Activated naive CD4-positive, alpha-beta T cell treated with anti-CD3 and anti-CD28 coated beads, Interleukin-2, amount 10 ng/mL, durations not matched to agents 7 days and 5 days (primary cell): Measurements from ENCODE around the gene SRRD.
A peak's percentile ranks its signal among the peaks of the same experiment; 100 is the strongest.
"Not testable (repeated sequence)": the region's sequence is repeated elsewhere in the genome, so short reads cannot be mapped to it uniquely, and the experiment has no call there.

ENCODE experiments used
- CTCF ChIA-PET: fragments of 350-600 bp; sonication (Branson Sonifier 250); formaldehyde crosslinking; loops from one replicate; lab custom pipeline; 2021; ENCODE audit warnings: antibody characterized with exemption; lab: Charles Lee
- DNase-seq: peaks from one replicate; pipeline ENCODE4 v3.0.0-alpha.2; 2020
- H3K27ac Mint-ChIP-seq: one replicate; pipeline ENCODE4 v1.8.0; 2021; ENCODE audit warnings: mild to moderate bottlenecking, moderate library complexity, mixed read lengths
- H3K27me3 Mint-ChIP-seq: one replicate; pipeline ENCODE4 v1.8.0; 2021; ENCODE audit warnings: mild to moderate bottlenecking, mixed read lengths
- H3K36me3 Mint-ChIP-seq: one replicate; pipeline ENCODE4 v1.8.0; 2021; ENCODE audit warnings: mixed read lengths
- H3K4me1 Mint-ChIP-seq: one replicate; pipeline ENCODE4 v1.8.0; 2021; ENCODE audit warnings: mixed read lengths
- H3K4me3 Mint-ChIP-seq: one replicate; pipeline ENCODE4 v1.8.0; 2021; ENCODE audit warnings: mild to moderate bottlenecking, moderate library complexity, mixed read lengths
- H3K9me3 Mint-ChIP-seq: one replicate; pipeline ENCODE4 v1.8.0; 2021; ENCODE audit warnings: mixed read lengths

Gene SRRD

DNA sequence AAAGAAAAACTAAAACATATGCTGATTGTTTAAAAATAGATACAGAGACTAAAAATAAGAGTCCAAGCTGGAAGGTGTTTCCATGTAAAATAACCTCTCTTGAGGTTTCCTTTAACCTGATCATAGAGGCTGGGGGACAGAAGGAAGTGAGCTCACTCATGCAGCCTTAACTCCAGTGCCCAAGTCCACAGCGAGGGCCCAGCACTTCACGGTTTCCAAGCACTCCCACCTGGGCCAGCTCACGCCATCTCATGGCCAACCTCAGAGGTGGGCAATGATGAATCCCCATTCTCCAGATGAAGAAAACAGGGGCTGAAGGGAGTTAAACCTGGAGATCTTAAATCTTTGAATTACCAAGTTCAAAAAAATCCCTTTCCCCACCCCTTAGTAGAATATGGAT, 43.5 kb downstream of the SRRD start:
- Mint-ChIP-seq H3K27me3 (no peaks in the 10 kb centered on the region), H3K4me3 (no peak overlapping the region), H3K36me3 (peaks cover 35% of the 10 kb centered on the region), H3K9me3 (no peaks in the 10 kb centered on the region), H3K27ac (no peak overlapping the region), H3K4me1 (no peaks in the 10 kb centered on the region)
- no peak for DNase-seq
- CTCF ChIA-PET: no interaction called here

- Mint-ChIP-seq H3K9me3 (no peaks in the 10 kb centered on the region), H3K27ac (no peak overlapping the region), H3K4me1 (peaks cover 1% of the 10 kb centered on the region), H3K27me3 (no peaks in the 10 kb centered on the region), H3K36me3 (peaks cover 41% of the 10 kb centered on the region), H3K4me3 (no peak overlapping the region)
- CTCF ChIA-PET: no interaction called here
- DNase-seq: no peak
Observed at GRCh38 chr22:26527574-26528465, 44.1 kb downstream of the SRRD start.

GRCh38 chr22:26528518-26528917, 44.8 kb downstream of the SRRD start:
- CTCF ChIA-PET, H3K4me3 Mint-ChIP-seq: not testable (repeated sequence)
- peaks cover 42% of the 10 kb centered on the region for H3K36me3 Mint-ChIP-seq

GRCh38 chr22:26529345-26529744, 45.7 kb downstream of the SRRD start:
- CTCF ChIA-PET: no interaction called here
- H3K36me3 Mint-ChIP-seq: peaks cover 44% of the 10 kb centered on the region
- H3K27me3 Mint-ChIP-seq: no peaks in the 10 kb centered on the region
- no peak for DNase-seq
- no peak overlapping the region for H3K27ac Mint-ChIP-seq
- no peak overlapping the region for H3K4me3 Mint-ChIP-seq
- no peaks in the 10 kb centered on the region for H3K9me3 Mint-ChIP-seq
- peaks cover 2% of the 10 kb centered on the region for H3K4me1 Mint-ChIP-seq

More at GRCh38 chr22:26528518-26528917, 44.8 kb downstream of the SRRD start:
- H3K4me1 Mint-ChIP-seq, H3K9me3 Mint-ChIP-seq, DNase-seq, H3K27me3 Mint-ChIP-seq, H3K27ac Mint-ChIP-seq: not testable (repeated sequence)

DNA sequence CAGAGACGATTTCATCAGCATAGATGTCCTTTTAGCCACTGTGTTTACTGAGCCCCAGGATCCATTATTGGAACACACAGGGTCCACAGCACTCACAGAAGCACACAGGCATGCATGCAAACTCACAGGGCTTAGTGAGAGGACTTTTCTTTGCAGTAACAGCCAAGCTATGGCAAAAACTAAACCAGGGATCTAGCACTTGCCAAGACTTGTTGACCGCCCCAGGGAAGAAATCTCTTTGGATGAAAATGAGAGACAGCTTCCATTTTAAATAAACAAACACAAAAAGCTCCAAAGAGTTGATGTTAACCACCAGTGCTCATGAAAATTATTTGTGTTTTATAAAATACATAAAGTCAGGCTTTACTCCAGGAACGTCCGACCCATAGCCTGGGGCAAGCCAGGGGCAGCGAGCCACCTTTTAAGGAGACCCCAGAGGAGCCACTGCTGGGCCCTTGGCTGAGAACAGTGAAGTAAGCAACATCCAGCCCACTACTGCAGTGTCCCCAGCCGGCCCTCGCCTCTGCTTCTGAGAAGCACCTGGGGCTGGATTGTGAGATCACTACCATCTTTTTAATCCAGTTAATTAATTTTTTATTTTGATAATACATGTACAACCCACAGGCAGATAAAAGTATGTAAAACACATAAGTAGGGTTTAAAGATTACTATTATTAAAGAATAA, 50.6 kb downstream of the SRRD start:
- Mint-ChIP-seq H3K4me3 (no peak overlapping the region), H3K27me3 (no peaks in the 10 kb centered on the region), H3K36me3 (peaks cover 39% of the 10 kb centered on the region), H3K9me3 (no peaks in the 10 kb centered on the region), H3K4me1 (peaks cover 4% of the 10 kb centered on the region), H3K27ac (no peak overlapping the region)
- CTCF ChIA-PET: no interaction called here
- no peak for DNase-seq

GRCh38 chr22:26534874-26535602, 51.4 kb downstream of the SRRD start:
- Mint-ChIP-seq H3K9me3 (no peaks in the 10 kb centered on the region), H3K4me1 (peaks cover 4% of the 10 kb centered on the region), H3K27ac (no peak overlapping the region), H3K36me3 (peaks cover 39% of the 10 kb centered on the region), H3K27me3 (no peaks in the 10 kb centered on the region), H3K4me3 (no peak overlapping the region)
- DNase-seq: no peak
- CTCF ChIA-PET: no interaction called here

GRCh38 chr22:26535603-26535908, 51.9 kb downstream of the SRRD start:
- CTCF ChIA-PET: no interaction called here
- DNase-seq: no peak
- H3K4me3 Mint-ChIP-seq: no peak overlapping the region
- H3K27me3 Mint-ChIP-seq: no peaks in the 10 kb centered on the region
- peaks cover 40% of the 10 kb centered on the region for H3K36me3 Mint-ChIP-seq
- H3K9me3 Mint-ChIP-seq: no peaks in the 10 kb centered on the region
- no peak overlapping the region for H3K27ac Mint-ChIP-seq
- peaks cover 4% of the 10 kb centered on the region for H3K4me1 Mint-ChIP-seq

- Mint-ChIP-seq H3K4me1 (peaks cover 4% of the 10 kb centered on the region), H3K27me3 (no peaks in the 10 kb centered on the region), H3K36me3 (peaks cover 37% of the 10 kb centered on the region), H3K4me3 (no peak overlapping the region), H3K27ac (no peak overlapping the region), H3K9me3 (no peaks in the 10 kb centered on the region)
- DNase-seq: no peak
- CTCF ChIA-PET: interaction anchor here (0.7 kb wide), 1 partner anchor 33 kb away, joined by 3 read pairs; no protein-coding TSS in a partner anchor
Observed at GRCh38 chr22:26536056-26536761, 52.5 kb downstream of the SRRD start.

- CTCF ChIA-PET: interaction anchor here (0.7 kb wide), 1 partner anchor 34 kb away, joined by 3 read pairs; no protein-coding TSS in a partner anchor
- peaks cover 4% of the 10 kb centered on the region for H3K4me1 Mint-ChIP-seq
- DNase-seq: no peak
- peaks cover 33% of the 10 kb centered on the region for H3K36me3 Mint-ChIP-seq
- no peak overlapping the region for H3K4me3 Mint-ChIP-seq
- no peaks in the 10 kb centered on the region for H3K27me3 Mint-ChIP-seq
- H3K9me3 Mint-ChIP-seq: no peaks in the 10 kb centered on the region
- H3K27ac Mint-ChIP-seq: no peak overlapping the region
Observed at GRCh38 chr22:26536762-26537134, 53.1 kb downstream of the SRRD start.

DNA sequence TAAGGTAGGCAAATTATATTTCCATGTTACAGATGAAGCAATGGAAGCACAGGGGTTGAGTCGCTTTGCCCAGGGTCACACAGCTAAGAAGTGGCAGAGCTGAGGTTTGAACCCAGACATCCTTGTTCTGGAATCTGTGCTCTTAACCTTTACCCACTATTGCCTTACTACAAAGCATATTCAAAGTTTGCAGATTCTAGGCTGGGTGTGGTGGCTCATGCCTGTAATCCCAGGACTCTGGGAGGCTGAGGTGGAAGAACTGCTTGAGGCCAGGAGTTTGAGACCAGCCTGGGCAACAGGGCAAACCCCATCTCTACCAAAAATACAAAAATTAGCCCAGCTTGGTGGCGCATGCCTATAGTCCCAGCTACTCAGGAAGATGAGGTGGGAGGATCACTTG, 56.4 kb downstream of the SRRD start:
- Mint-ChIP-seq H3K36me3 (peaks cover 23% of the 10 kb centered on the region), H3K27ac (no peak overlapping the region), H3K4me1 (peaks cover 24% of the 10 kb centered on the region)

GRCh38 chr22:26541167-26541819, 57.6 kb downstream of the SRRD start:
- H3K27ac Mint-ChIP-seq: no peak overlapping the region
- H3K9me3 Mint-ChIP-seq: no peaks in the 10 kb centered on the region
- H3K36me3 Mint-ChIP-seq: peaks cover 26% of the 10 kb centered on the region

More for the DNA sequence above, 56.4 kb downstream of the SRRD start:
- Mint-ChIP-seq H3K9me3 (no peaks in the 10 kb centered on the region), H3K27me3 (no peaks in the 10 kb centered on the region), H3K4me3 (no peak overlapping the region)
- CTCF ChIA-PET: no interaction called here
- no peak for DNase-seq

GRCh38 chr22:26542831-26543230, 59.2 kb downstream of the SRRD start:
- Mint-ChIP-seq H3K27me3 (no peaks in the 10 kb centered on the region), H3K9me3 (peaks cover 3% of the 10 kb centered on the region), H3K27ac (peak overlapping the region; percentile 88), H3K36me3 (peaks cover 36% of the 10 kb centered on the region), H3K4me3 (no peak overlapping the region), H3K4me1 (peaks cover 38% of the 10 kb centered on the region)
- DNase-seq: peak; percentile 48
- CTCF ChIA-PET: interaction anchor here (1.3 kb wide), 1 partner anchor 40 kb away, joined by 6 read pairs; no protein-coding TSS in a partner anchor

More at GRCh38 chr22:26541167-26541819, 57.6 kb downstream of the SRRD start:
- Mint-ChIP-seq H3K27me3 (no peaks in the 10 kb centered on the region), H3K4me1 (peaks cover 23% of the 10 kb centered on the region), H3K4me3 (no peak overlapping the region)
- CTCF ChIA-PET: no interaction called here
- DNase-seq: no peak
